Endothelial cell of umbilical vein (primary cell): ENCODE measurements around the gene POLR3G. TPM values are rescaled to one million over a fixed set of nuclear protein-coding genes. Genes with fewer than 3 reads are reported as not detected.

Source experiments
- BruUV-seq: library from RNA; stranded (reverse); fragments of 400-500 nt; replicated peaks from 2 replicates; lab custom pipeline; 2021; lab: Mats Ljungman, UMichigan
- CTCF ChIA-PET: fragments of 300-600, 350-600 bp; sonication (Branson Sonifier 250); formaldehyde crosslinking; loops from one replicate; lab custom pipeline; 2021; ENCODE audit warnings: antibody characterized with exemption, inconsistent platforms; lab: Charles Lee
- POLR2A ChIA-PET: fragments of 300-600, 350-600 bp; sonication (Branson Sonifier 250); formaldehyde crosslinking; loops from one replicate; lab custom pipeline; 2021; ENCODE audit warnings: antibody characterized with exemption, inconsistent platforms; lab: Charles Lee
- DNase-seq: peaks from one replicate; pipeline ENCODE4 v3.0.0-alpha.2; 2011; ENCODE audit warnings: low read depth, low spot score
- FAIRE-seq: peaks from 2 replicates; lab custom pipeline; 2011; peaks lifted over from hg19 to GRCh38; lab: Jason Lieb, UNC
- H2AFZ ChIP-seq: 2 replicates; pipeline ENCODE4 v1.6.0; 2012; ENCODE audit warnings: low read depth, low read length, control low read depth, inconsistent platforms
- H3K27ac ChIP-seq: 2 replicates; pipeline ENCODE4 v1.5.1; 2011; ENCODE audit warnings: low read depth, mild to moderate bottlenecking, control low read depth, low read length, moderate library complexity; ENCODE audit not compliant: insufficient read depth
- H3K27me3 ChIP-seq, 2 experiments: 2 replicates each; pipeline versions ENCODE4 v1.6.0 to v1.6.1; 2011; ENCODE audit warnings: low read length in 2 of 2, mixed read lengths in 1 of 2; ENCODE audit not compliant: control insufficient read depth in 2 of 2, insufficient read depth in 2 of 2
- H3K36me3 ChIP-seq, 2 experiments: 2 replicates in 1 of 2; 3 replicates in 1 of 2; pipeline ENCODE4 v1.5.1; 2011; ENCODE audit warnings: low read length in 2 of 2, mild to moderate bottlenecking in 1 of 2, moderate library complexity in 1 of 2; ENCODE audit not compliant: control insufficient read depth in 2 of 2, insufficient read depth in 2 of 2; ENCODE audit errors: extremely low read depth in 1 of 2
- H3K4me1 ChIP-seq: 3 replicates; pipeline ENCODE4 v1.5.1; 2011; ENCODE audit warnings: mild to moderate bottlenecking, low read length; ENCODE audit not compliant: control insufficient read depth, insufficient read depth; ENCODE audit errors: extremely low read depth
- H3K4me2 ChIP-seq: 2 replicates; pipeline ENCODE4 v1.6.1; 2011; ENCODE audit warnings: low read length, control low read depth, mixed read lengths; ENCODE audit not compliant: insufficient read depth
- H3K4me3 ChIP-seq, 3 experiments: fragments of 200-600 bp in 1 of 3; sonication (generic), shearing (Covaris generic) in 1 of 3; replicated peaks in 1 of 3; 2 replicates each; pipeline ENCODE4 v1.5.1; 2011 to 2016; ENCODE audit warnings: control low read depth in 3 of 3, low read length in 3 of 3, mild to moderate bottlenecking in 2 of 3, inconsistent platforms in 1 of 3, low read depth in 1 of 3, moderate library complexity in 1 of 3; ENCODE audit not compliant: insufficient read depth in 1 of 3
- H3K79me2 ChIP-seq: 2 replicates; pipeline ENCODE4 v1.6.0; 2012; ENCODE audit warnings: low read length, inconsistent platforms; ENCODE audit not compliant: control insufficient read depth, insufficient read depth
- H3K9ac ChIP-seq: replicated peaks from 2 replicates; pipeline ENCODE3; 2011; ENCODE audit warnings: low read length, control low read depth; ENCODE audit not compliant: insufficient read depth; ENCODE audit errors: extremely low read depth
- H3K9me1 ChIP-seq: replicated peaks from 3 replicates; pipeline ENCODE4 v1.6.0; 2011; ENCODE audit warnings: mild to moderate bottlenecking, low read length; ENCODE audit not compliant: control insufficient read depth, insufficient read depth; ENCODE audit errors: extremely low read depth
- H3K9me3 ChIP-seq: replicated peaks from 2 replicates; pipeline ENCODE4 v1.5.1; 2012; ENCODE audit warnings: low read length, inconsistent platforms; ENCODE audit not compliant: control insufficient read depth, insufficient read depth
- H4K20me1 ChIP-seq: replicated peaks from 2 replicates; pipeline ENCODE3; 2011; ENCODE audit warnings: mild to moderate bottlenecking, low read length; ENCODE audit not compliant: control insufficient read depth, insufficient read depth; ENCODE audit errors: extremely low read depth
- EZH2 ChIP-seq: IDR thresholded peaks from 2 replicates; pipeline ENCODE4 v1.6.1; 2012; ENCODE audit warnings: borderline replicate concordance, low read depth, mild to moderate bottlenecking, moderate library complexity, low read length, inconsistent platforms; ENCODE audit not compliant: severe bottlenecking
- FOS ChIP-seq: IDR thresholded peaks from 2 replicates; pipeline ENCODE4 v1.6.1; 2011; ENCODE audit warnings: mild to moderate bottlenecking, low read length, moderate library complexity, borderline replicate concordance; ENCODE audit not compliant: insufficient read depth
- GATA2 ChIP-seq: IDR thresholded peaks from 2 replicates; pipeline ENCODE4 v1.7.0; 2011; ENCODE audit warnings: low read depth, mild to moderate bottlenecking, moderate library complexity, mixed read lengths, low read length; ENCODE audit not compliant: insufficient read length, insufficient read depth
- JUN ChIP-seq: IDR thresholded peaks from 2 replicates; pipeline ENCODE4 v1.6.1; 2011; ENCODE audit warnings: borderline replicate concordance, low read depth; ENCODE audit not compliant: insufficient read length, insufficient read depth
- MYC ChIP-seq: IDR thresholded peaks from one replicate; pipeline ENCODE4 v1.6.1; 2011; ENCODE audit warnings: mild to moderate bottlenecking, low read depth, low read length
- POLR2A ChIP-seq: IDR thresholded peaks from 2 replicates; pipeline ENCODE4 v1.6.1; 2012; ENCODE audit warnings: low read depth, mild to moderate bottlenecking, control low read depth, low read length
- POLR2AphosphoS5 ChIP-seq: IDR thresholded peaks from 2 replicates; pipeline ENCODE4 v1.6.1; 2012; ENCODE audit warnings: low read depth, mild to moderate bottlenecking, control low read depth, low read length, moderate library complexity; ENCODE audit not compliant: insufficient read depth
- dilution Hi-C: fragments of 300-500 bp; cut with MboI; formaldehyde crosslinking; loops from one replicate; pipeline ENCODE4 v1.15.0; 2019; ENCODE audit warnings: low sequenced_read_pairs; ENCODE audit not compliant: extremely low pct_ligation_motif_present
- intact Hi-C: fragments of 100-400 bp; cut with micrococcal nuclease; formaldehyde crosslinking; loops from one replicate; pipeline ENCODE4 v1.10.0; 2022
- polyA plus RNA-seq, 4 experiments: library from polyadenylated mRNA; depleted of rRNA in 3 of 4; stranded (reverse) in 3 of 4; unstranded in 1 of 4; fragments of >200 nt; gene quantifications; 2 replicates each; pipeline versions ENCODE4 v1.2.1 to v1.2.3, GENCODE V29; 2011 to 2012; ENCODE audit warnings: missing spikeins in 1 of 4
- total RNA-seq: library from RNA; stranded (reverse); gene quantifications from 2 replicates; pipeline ENCODE4 v1.2.3, GENCODE V29; 2021
- TF ChIP-seq, protein P1 (sequence below): IDR thresholded peaks from 2 replicates; pipeline ENCODE4 v1.6.1; 2011; ENCODE audit not compliant: insufficient read depth, insufficient read length
- TF ChIP-seq, protein P2 (sequence below), 2 donors: IDR thresholded peaks; 1 replicate in 1 of 2; 2 replicates in 1 of 2; pipeline ENCODE4 v1.5.1; 2011; ENCODE audit warnings: low read length in 2 of 2, mild to moderate bottlenecking in 2 of 2, moderate library complexity in 2 of 2, control low read depth in 1 of 2, inconsistent platforms in 1 of 2, low read depth in 1 of 2; ENCODE audit not compliant: insufficient read depth in 1 of 2; ENCODE audit errors: extremely low read depth in 1 of 2

The POLR3G gene
- total and polyA plus RNA-seq, 2 donors (not counting 3 experiments of a cell fraction or from before 2014, with no cell fraction given): 15.0 to 15.7 TPM

DNA sequence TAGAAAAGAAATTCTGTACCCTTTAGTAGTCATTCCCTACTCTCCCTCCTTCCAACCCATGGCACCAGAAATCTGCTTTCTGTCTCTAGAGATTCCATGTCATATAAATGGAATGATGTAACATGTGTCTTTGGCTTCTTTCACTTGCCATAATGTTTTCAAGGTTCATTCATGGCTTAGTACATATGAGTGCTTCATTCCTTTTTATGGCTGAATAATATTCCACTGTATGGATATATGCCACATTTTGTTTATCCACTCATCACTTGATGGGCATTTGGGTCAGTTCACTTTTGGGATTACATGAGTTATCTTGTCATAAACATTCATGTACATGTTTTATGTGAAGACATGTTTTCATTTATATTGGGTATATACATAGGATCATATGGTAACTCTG, 19.4 kb downstream of the POLR3G start:
- Histone ChIP-seq H3K27me3 (no peaks in the 10 kb centered on the region), H3K4me1 (no peaks in the 10 kb centered on the region), H3K4me2 (no peak overlapping the region), H3K27ac (no peak overlapping the region), H3K4me3 (no peak overlapping the region), H3K9ac (no peak overlapping the region), H3K36me3 (no peaks in the 10 kb centered on the region), H3K9me1 (no peaks in the 10 kb centered on the region), H4K20me1 (no peaks in the 10 kb centered on the region), H3K9me3 (no peaks in the 10 kb centered on the region), H3K79me2 (no peaks in the 10 kb centered on the region), H2AFZ (no peak overlapping the region)
- BruUV-seq: no TSS peak
- dilution Hi-C loops (no loop called here), intact Hi-C loops (no loop called here)
- POLR2A ChIA-PET: no interaction called here
- FAIRE-seq (no peak), DNase-seq (no peak)
- TF ChIP-seq POLR2AphosphoS5 (no peak), POLR2A (no peak), MYC (no peak), FOS (no peak), EZH2 (no peak), JUN (no peak), GATA2 (no peak)
- TF ChIP-seq, protein P1, sequence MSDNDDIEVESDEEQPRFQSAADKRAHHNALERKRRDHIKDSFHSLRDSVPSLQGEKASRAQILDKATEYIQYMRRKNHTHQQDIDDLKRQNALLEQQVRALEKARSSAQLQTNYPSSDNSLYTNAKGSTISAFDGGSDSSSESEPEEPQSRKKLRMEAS: no peak
- TF ChIP-seq, protein P2, sequence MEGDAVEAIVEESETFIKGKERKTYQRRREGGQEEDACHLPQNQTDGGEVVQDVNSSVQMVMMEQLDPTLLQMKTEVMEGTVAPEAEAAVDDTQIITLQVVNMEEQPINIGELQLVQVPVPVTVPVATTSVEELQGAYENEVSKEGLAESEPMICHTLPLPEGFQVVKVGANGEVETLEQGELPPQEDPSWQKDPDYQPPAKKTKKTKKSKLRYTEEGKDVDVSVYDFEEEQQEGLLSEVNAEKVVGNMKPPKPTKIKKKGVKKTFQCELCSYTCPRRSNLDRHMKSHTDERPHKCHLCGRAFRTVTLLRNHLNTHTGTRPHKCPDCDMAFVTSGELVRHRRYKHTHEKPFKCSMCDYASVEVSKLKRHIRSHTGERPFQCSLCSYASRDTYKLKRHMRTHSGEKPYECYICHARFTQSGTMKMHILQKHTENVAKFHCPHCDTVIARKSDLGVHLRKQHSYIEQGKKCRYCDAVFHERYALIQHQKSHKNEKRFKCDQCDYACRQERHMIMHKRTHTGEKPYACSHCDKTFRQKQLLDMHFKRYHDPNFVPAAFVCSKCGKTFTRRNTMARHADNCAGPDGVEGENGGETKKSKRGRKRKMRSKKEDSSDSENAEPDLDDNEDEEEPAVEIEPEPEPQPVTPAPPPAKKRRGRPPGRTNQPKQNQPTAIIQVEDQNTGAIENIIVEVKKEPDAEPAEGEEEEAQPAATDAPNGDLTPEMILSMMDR (IDR thresholded peaks at IDR 0.05; ENCODE audit: extremely low read depth in 1 of 2, insufficient read depth in 1 of 2, low read depth in 1 of 2, low read length in 2 of 2): no peak
- CTCF ChIA-PET: no interaction called here
